Measurements from ENCODE around the gene PMFBP1. TPM values are rescaled to one million over a fixed set of nuclear protein-coding genes. Genes with fewer than 3 reads are reported as not detected.

Gene PMFBP1
- total and polyA plus RNA-seq, 2 experiments from 2014 or later = 2.6 to 3.3 TPM

GRCh38 chr16:72101195-72101594 lies 70.8 kb downstream of the PMFBP1 start:
- Histone ChIP-seq H3K4me2 (no peak overlapping the region), H3K27me3 (ENCODE audit: insufficient read depth) (no peaks in the 10 kb centered on the region), H2AFZ (no peak overlapping the region), H3K4me1 (ENCODE audit: insufficient read depth) (no peaks in the 10 kb centered on the region), H3K79me2 (replicated peaks; ENCODE audit: insufficient read depth) (no peaks in the 10 kb centered on the region; the same call in 1 of the 2 replicates), H3F3A (replicated peaks; ENCODE audit: low read depth) (no peaks in the 10 kb centered on the region), H3K9me2 (ENCODE audit: insufficient read depth) (no peaks in the 10 kb centered on the region), H3K36me3 (ENCODE audit: insufficient read depth) (peaks cover 11% of the 10 kb centered on the region), H3K4me3 (no peak overlapping the region), H4K20me1 (replicated peaks; ENCODE audit: insufficient read depth) (no peaks in the 10 kb centered on the region; the same call in 1 of the 2 replicates), H3K27ac (ENCODE audit: low read depth) (no peak overlapping the region)
- no peak for DNase-seq (ENCODE audit: low spot score)
- no peaks in the 10 kb centered on the region for H3K9me3 Mint-ChIP-seq
- TF ChIP-seq ZNF331 (CRISPR knock-in tag; IDR thresholded peaks at IDR 0.05; ENCODE audit: low read depth) (no peak), ZNF462 (CRISPR knock-in tag; IDR thresholded peaks at IDR 0.05) (no peak), EZH2 (IDR thresholded peaks at IDR 0.05; ENCODE audit: low read depth, unreplicated experiment) (no peak), ZNF114 (CRISPR knock-in tag; IDR thresholded peaks at IDR 0.05) (no peak), NANOG (IDR thresholded peaks at IDR 0.05; ENCODE audit: borderline replicate concordance) (no peak), ETS1 (IDR thresholded peaks at IDR 0.05) (no peak), CREB1 (CRISPR knock-in tag; IDR thresholded peaks at IDR 0.05; ENCODE audit: low read depth) (no peak), STAT1 (IDR thresholded peaks at IDR 0.05; ENCODE audit: unreplicated experiment) (no peak), CTCF (conservative IDR thresholded peaks at IDR 0.05; ENCODE audit: low read depth in 2 of 2) (no peak)
- H3K27ac Mint-ChIP-seq = no peak overlapping the region
- H3K27me3 Mint-ChIP-seq (ENCODE audit: insufficient read depth, low read depth, poor library complexity) = peaks cover 4% of the 10 kb centered on the region
- no peaks in the 10 kb centered on the region for H3K4me1 Mint-ChIP-seq
- H3K36me3 Mint-ChIP-seq (ENCODE audit: low read depth) = peaks cover 92% of the 10 kb centered on the region
- no peak for ATAC-seq
- no peak overlapping the region for H3K4me3 Mint-ChIP-seq
